Measurements from ENCODE around the gene ZNF239. TPM values are rescaled to one million over a fixed set of nuclear protein-coding genes. Genes with fewer than 3 reads are reported as not detected.
"Not testable (repeated sequence)": the region's sequence is repeated elsewhere in the genome, so short reads cannot be mapped to it uniquely, and the experiment has no call there.

The ZNF239 gene
- total RNA-seq, 4 donors from 2014 or later: 0.30 to 1.2 (median 0.69) TPM

DNA sequence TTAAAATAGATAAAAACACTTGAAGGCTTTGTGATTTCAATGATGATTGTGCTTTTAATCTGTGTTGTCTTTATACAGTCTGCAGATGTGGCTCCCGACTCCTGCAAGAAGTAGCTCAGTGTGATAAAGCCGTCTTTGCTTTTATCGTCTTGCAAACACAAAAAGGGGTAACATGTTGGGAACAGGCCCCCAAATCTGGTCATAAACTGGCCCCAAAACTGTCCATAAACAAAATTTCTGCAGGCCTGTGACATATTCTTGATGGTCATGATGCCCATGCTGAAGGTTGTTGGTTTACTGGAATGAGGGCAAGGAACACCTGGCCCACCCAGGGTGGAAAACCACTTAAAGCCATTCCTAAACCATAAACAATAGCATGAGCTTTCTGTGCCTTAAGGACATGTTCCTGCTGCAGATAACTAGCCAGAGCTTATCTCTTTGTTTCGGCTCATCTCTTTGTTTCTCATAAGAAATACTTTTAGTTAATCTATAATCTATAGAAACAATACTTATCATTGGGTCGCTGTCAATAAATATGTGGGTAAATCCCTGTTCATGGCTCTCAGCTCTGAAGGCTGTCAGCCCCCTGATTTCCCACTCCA, 17.0 kb upstream of the ZNF239 start:
- no peak for TF ChIP-seq CTCF (IDR thresholded peaks at IDR 0.05)
- no peak for TF ChIP-seq POLR2A (IDR thresholded peaks at IDR 0.05)
- TF ChIP-seq POLR2AphosphoS5 (IDR thresholded peaks at IDR 0.05): no peak
- no peak for TF ChIP-seq EP300 (IDR thresholded peaks at IDR 0.05)
- no peak overlapping the region for H3K4me3 ChIP-seq
- no peak overlapping the region for H3K27ac ChIP-seq
- H3K4me1 ChIP-seq: peaks cover 9% of the 10 kb centered on the region
- no peak for DNase-seq (ENCODE audit: low spot score in 2 of 2)
- no peaks in the 10 kb centered on the region for H3K36me3 ChIP-seq
- 93% methylated on average over 5 of the region's 5 CpGs for WGBS
- H3K9me3 ChIP-seq: no peaks in the 10 kb centered on the region
- H3K27me3 ChIP-seq: peaks cover 4% of the 10 kb centered on the region

GRCh38 chr10:43586730-43587115, 12.3 kb upstream of the ZNF239 start:
- H3K27ac ChIP-seq; H3K4me1 ChIP-seq; DNase-seq (ENCODE audit: low spot score in 2 of 2); H3K36me3 ChIP-seq; H3K9me3 ChIP-seq; H3K27me3 ChIP-seq; H3K4me3 ChIP-seq: not testable (repeated sequence)
- WGBS: 67% methylated on average over 3 of the region's 3 CpGs

- H3K4me1 ChIP-seq: no peaks in the 10 kb centered on the region
- H3K36me3 ChIP-seq: no peaks in the 10 kb centered on the region
- no peak overlapping the region for H3K4me3 ChIP-seq
- no peaks in the 10 kb centered on the region for H3K9me3 ChIP-seq
- no peaks in the 10 kb centered on the region for H3K27me3 ChIP-seq
- TF ChIP-seq POLR2AphosphoS5 (IDR thresholded peaks at IDR 0.05) (no peak), POLR2A (IDR thresholded peaks at IDR 0.05) (no peak), CTCF (IDR thresholded peaks at IDR 0.05) (no peak), EP300 (IDR thresholded peaks at IDR 0.05) (no peak)
- no peak for DNase-seq (ENCODE audit: low spot score in 2 of 2)
- H3K27ac ChIP-seq: no peak overlapping the region
- 70% methylated on average over 9 of the region's 9 CpGs for WGBS
These were observed 11.7 kb upstream of the ZNF239 start for GRCh38 chr10:43585981-43586729.

- Histone ChIP-seq H3K9me3 (no peaks in the 10 kb centered on the region), H3K4me1 (no peaks in the 10 kb centered on the region), H3K27ac (no peak overlapping the region), H3K4me3 (no peak overlapping the region), H3K36me3 (no peaks in the 10 kb centered on the region), H3K27me3 (no peaks in the 10 kb centered on the region)
- TF ChIP-seq CTCF (IDR thresholded peaks at IDR 0.05) (no peak), POLR2A (IDR thresholded peaks at IDR 0.05) (no peak), EP300 (IDR thresholded peaks at IDR 0.05) (no peak), POLR2AphosphoS5 (IDR thresholded peaks at IDR 0.05) (no peak)
- 93% methylated on average over 3 of the region's 5 CpGs for WGBS
- DNase-seq (ENCODE audit: low spot score in 2 of 2): no peak
These were observed 10.6 kb upstream of the ZNF239 start for GRCh38 chr10:43585046-43585445.

- H3K27me3 ChIP-seq: no peaks in the 10 kb centered on the region
- H3K4me1 ChIP-seq: no peaks in the 10 kb centered on the region
- no peaks in the 10 kb centered on the region for H3K9me3 ChIP-seq
- H3K4me3 ChIP-seq: no peak overlapping the region
- TF ChIP-seq POLR2AphosphoS5 (IDR thresholded peaks at IDR 0.05): no peak
- TF ChIP-seq CTCF (IDR thresholded peaks at IDR 0.05): no peak
- TF ChIP-seq EP300 (IDR thresholded peaks at IDR 0.05): no peak
- TF ChIP-seq POLR2A (IDR thresholded peaks at IDR 0.05): no peak
- DNase-seq (ENCODE audit: low spot score in 2 of 2): no peak
- H3K27ac ChIP-seq: no peak overlapping the region
- H3K36me3 ChIP-seq: no peaks in the 10 kb centered on the region
- 77% methylated on average over 4 of the region's 4 CpGs for WGBS
These were observed 9.6 kb upstream of the ZNF239 start for GRCh38 chr10:43584051-43584450.

Measured in suprapubic skin (tissue), 4 donors.